Kidney epithelial cell (primary cell): ENCODE data around the gene DYNC1LI1. TPM values are rescaled to one million over a fixed set of nuclear protein-coding genes. Genes with fewer than 3 reads are reported as not detected.

Experiments
- DNase-seq: peaks from one replicate; pipeline ENCODE4 v3.0.0-alpha.2; 2010; ENCODE audit warnings: low read depth
- H3K27me3 ChIP-seq: 2 replicates; pipeline ENCODE4 v1.6.0; 2011; ENCODE audit warnings: low read length; ENCODE audit not compliant: control insufficient read depth, insufficient read depth
- H3K36me3 ChIP-seq: 2 replicates; pipeline ENCODE4 v1.5.1; 2011; ENCODE audit warnings: low read length; ENCODE audit not compliant: control insufficient read depth, insufficient read depth
- H3K4me3 ChIP-seq: 2 replicates; pipeline ENCODE4 v1.5.1; 2011; ENCODE audit warnings: low read depth, mild to moderate bottlenecking, control low read depth, low read length
- CTCF ChIP-seq: IDR thresholded peaks from 2 replicates; pipeline ENCODE4 v1.5.1; 2011; ENCODE audit warnings: mild to moderate bottlenecking, moderate library complexity, low read length, control low read depth, inconsistent platforms; ENCODE audit not compliant: insufficient read depth, poor library complexity, severe bottlenecking
- total RNA-seq: library from RNA; depleted of rRNA; stranded (reverse); fragments of >200 nt; gene quantifications from 2 replicates; pipeline ENCODE4 v1.2.3, GENCODE V29; 2015

The DYNC1LI1 gene
- total RNA-seq, 1 donor from 2014 or later, result 41.8 TPM

- no peak for DNase-seq
- Histone ChIP-seq H3K36me3 (no peaks in the 10 kb centered on the region), H3K27me3 (no peaks in the 10 kb centered on the region), H3K4me3 (no peak overlapping the region)
- TF ChIP-seq CTCF, result no peak
Measured at GRCh38 chr3:32500231-32500630, 70.4 kb downstream of the DYNC1LI1 start.

- Histone ChIP-seq H3K36me3 (no peaks in the 10 kb centered on the region), H3K27me3 (no peaks in the 10 kb centered on the region), H3K4me3 (no peak overlapping the region)
- DNase-seq, result no peak
- no peak for TF ChIP-seq CTCF
Measured at GRCh38 chr3:32499585-32499984, 71.1 kb downstream of the DYNC1LI1 start.

- H3K36me3 ChIP-seq, result no peaks in the 10 kb centered on the region
- no peak for TF ChIP-seq CTCF
- no peak for DNase-seq
Measured at GRCh38 chr3:32498992-32499391, 71.7 kb downstream of the DYNC1LI1 start.

GRCh38 chr3:32498252-32498651, 72.4 kb downstream of the DYNC1LI1 start:
- Histone ChIP-seq H3K27me3 (no peaks in the 10 kb centered on the region), H3K4me3 (no peak overlapping the region), H3K36me3 (no peaks in the 10 kb centered on the region)
- TF ChIP-seq CTCF, result no peak
- no peak for DNase-seq

More at GRCh38 chr3:32498992-32499391, 71.7 kb downstream of the DYNC1LI1 start:
- H3K27me3 ChIP-seq, result no peaks in the 10 kb centered on the region
- no peak overlapping the region for H3K4me3 ChIP-seq

- no peaks in the 10 kb centered on the region for H3K27me3 ChIP-seq
- TF ChIP-seq CTCF, result no peak
- DNase-seq, result no peak
- no peaks in the 10 kb centered on the region for H3K36me3 ChIP-seq
- no peak overlapping the region for H3K4me3 ChIP-seq
Measured at GRCh38 chr3:32495609-32496008, 75.0 kb downstream of the DYNC1LI1 start.

GRCh38 chr3:32495085-32495484, 75.6 kb downstream of the DYNC1LI1 start:
- no peak for TF ChIP-seq CTCF
- no peaks in the 10 kb centered on the region for H3K36me3 ChIP-seq
- no peaks in the 10 kb centered on the region for H3K27me3 ChIP-seq
- no peak overlapping the region for H3K4me3 ChIP-seq
- DNase-seq, result no peak
